DOHH2 (cell line): ENCODE data around the gene CFI.

Experiments used
- H3F3A ChIP-seq: fragments of 200-600 bp; sonication (generic), shearing (Covaris generic); 2 replicates; pipeline ENCODE4 v1.6.0; 2016; ENCODE audit warnings: antibody characterized with exemption, mild to moderate bottlenecking; ENCODE audit not compliant: control insufficient read depth, insufficient read depth
- H3K27ac ChIP-seq: fragments of 200-600 bp; sonication (generic); 2 replicates; pipeline ENCODE4 v1.5.1; 2014; ENCODE audit warnings: low read depth, mild to moderate bottlenecking, low read length, moderate library complexity
- H3K27me3 ChIP-seq: fragments of 200-600 bp; sonication (generic); 2 replicates; pipeline ENCODE4 v1.6.1; 2014; ENCODE audit warnings: mild to moderate bottlenecking, low read length, mixed read lengths; ENCODE audit not compliant: control insufficient read depth
- H3K36me3 ChIP-seq: fragments of 200-600 bp; sonication (generic); 2 replicates; pipeline ENCODE4 v1.6.1; 2014; ENCODE audit warnings: mild to moderate bottlenecking, low read length, moderate library complexity, mixed read lengths; ENCODE audit not compliant: control insufficient read depth
- H3K4me1 ChIP-seq: fragments of 200-600 bp; sonication (generic); 2 replicates; pipeline ENCODE4 v1.6.1; 2014; ENCODE audit warnings: mild to moderate bottlenecking, low read length, mixed read lengths; ENCODE audit not compliant: control insufficient read depth
- H3K4me2 ChIP-seq: fragments of 200-600 bp; sonication (generic); 2 replicates; pipeline ENCODE4 v1.6.0; 2014; ENCODE audit warnings: mild to moderate bottlenecking, low read length, moderate library complexity
- H3K4me3 ChIP-seq: fragments of 200-600 bp; sonication (generic); 2 replicates; pipeline ENCODE4 v1.5.1; 2014; ENCODE audit warnings: mild to moderate bottlenecking, low read length, mixed read lengths
- H3K79me2 ChIP-seq: fragments of 200-600 bp; sonication (generic); 2 replicates; pipeline ENCODE4 v1.6.1; 2014; ENCODE audit warnings: mild to moderate bottlenecking, low read length, mixed read lengths; ENCODE audit not compliant: control insufficient read depth
- H3K9me2 ChIP-seq: fragments of 200-600 bp; sonication (generic); replicated peaks from 2 replicates; pipeline ENCODE4 v1.6.1; 2014; ENCODE audit warnings: mild to moderate bottlenecking, low read length, mixed read lengths; ENCODE audit not compliant: control insufficient read depth
- H3K9me3 ChIP-seq: fragments of 200-600 bp; sonication (generic); 2 replicates; pipeline ENCODE4 v1.6.1; 2014; ENCODE audit warnings: antibody characterized with exemption, low read length, mixed read lengths; ENCODE audit not compliant: control insufficient read depth, insufficient read depth
- H4K20me1 ChIP-seq: fragments of 200-600 bp; sonication (generic); 2 replicates; pipeline ENCODE4 v1.6.0; 2014; ENCODE audit warnings: low read depth, mild to moderate bottlenecking, antibody characterized with exemption, low read length, moderate library complexity; ENCODE audit not compliant: control insufficient read depth, insufficient read depth
- CTCF ChIP-seq: fragments of 200-600 bp; sonication (generic); IDR thresholded peaks from one replicate; pipeline ENCODE4 v1.5.1; 2014; ENCODE audit warnings: antibody characterized with exemption, mild to moderate bottlenecking, low read depth, low read length; ENCODE audit not compliant: poor library complexity, severe bottlenecking
- EZH2phosphoT487 ChIP-seq: fragments of 200-600 bp; sonication (generic); IDR thresholded peaks from 2 replicates; pipeline ENCODE4 v1.6.1; 2017; ENCODE audit warnings: borderline replicate concordance, mild to moderate bottlenecking, antibody characterized with exemption, low read length, moderate library complexity, mixed read lengths

The CFI gene

GRCh38 chr4:109702950-109703663, 98.7 kb downstream of the CFI start, which contains the start of gene CASP6:
CASP6 (minus strand) TSS chr4:109703445; CDS start chr4:109703395, 50 bp downstream.
- no peak for TF ChIP-seq EZH2phosphoT487
- TF ChIP-seq CTCF: peak; percentile 71
- H3K36me3 ChIP-seq: no peaks in the 10 kb centered on the region
- peak within 1 kb of the TSS; percentile 82 for H3K4me2 ChIP-seq
- no peaks in the 10 kb centered on the region for H3K9me3 ChIP-seq
- H3K4me3 ChIP-seq: peak within 1 kb of the TSS; percentile 84
- H3K27ac ChIP-seq: no peak within 1 kb of the TSS
- peaks cover 20% of the 10 kb centered on the region for H3K4me1 ChIP-seq
- no peaks in the 10 kb centered on the region for H3K27me3 ChIP-seq
- H4K20me1 ChIP-seq: no peaks in the 10 kb centered on the region
- H3F3A ChIP-seq: peaks cover 6% of the 10 kb centered on the region; the same call in 1 of the 2 replicates
- no peaks in the 10 kb centered on the region for H3K79me2 ChIP-seq
- H3K9me2 ChIP-seq: no peaks in the 10 kb centered on the region

- peaks cover 6% of the 10 kb centered on the region; the same call in 1 of the 2 replicates for H3F3A ChIP-seq
- no peaks in the 10 kb centered on the region for H4K20me1 ChIP-seq
- no peak overlapping the region for H3K27ac ChIP-seq
- no peaks in the 10 kb centered on the region for H3K27me3 ChIP-seq
- no peaks in the 10 kb centered on the region for H3K36me3 ChIP-seq
- no peaks in the 10 kb centered on the region for H3K9me3 ChIP-seq
- H3K4me3 ChIP-seq: peak overlapping the region; percentile 84
- peak overlapping the region; percentile 82 for H3K4me2 ChIP-seq
- no peaks in the 10 kb centered on the region for H3K79me2 ChIP-seq
- no peaks in the 10 kb centered on the region for H3K9me2 ChIP-seq
- H3K4me1 ChIP-seq: peaks cover 20% of the 10 kb centered on the region
- TF ChIP-seq CTCF: no peak
- no peak for TF ChIP-seq EZH2phosphoT487
These were observed 100.0 kb downstream of the CFI start for GRCh38 chr4:109701566-109702410.

GRCh38 chr4:109699553-109700225, 102.1 kb downstream of the CFI start:
- no peaks in the 10 kb centered on the region for H3K9me2 ChIP-seq
- H3F3A ChIP-seq: peaks cover 13% of the 10 kb centered on the region
- peaks cover 31% of the 10 kb centered on the region for H3K4me1 ChIP-seq
- H3K4me3 ChIP-seq: no peak overlapping the region
- no peaks in the 10 kb centered on the region for H3K36me3 ChIP-seq
- no peak overlapping the region for H3K4me2 ChIP-seq
- H3K27me3 ChIP-seq: no peaks in the 10 kb centered on the region
- TF ChIP-seq EZH2phosphoT487: no peak
- TF ChIP-seq CTCF: no peak
- no peaks in the 10 kb centered on the region for H4K20me1 ChIP-seq
- no peaks in the 10 kb centered on the region for H3K9me3 ChIP-seq
- H3K79me2 ChIP-seq: no peaks in the 10 kb centered on the region
- no peak overlapping the region for H3K27ac ChIP-seq
